HepG2 (cell line): Measurements from ENCODE around the gene SLC25A33. TPM values are rescaled to one million over a fixed set of nuclear protein-coding genes. Genes with fewer than 3 reads are reported as not detected.

ENCODE experiments used
- ETV5 ChIP-seq: IDR thresholded peaks from 2 replicates; pipeline ENCODE4 v1.6.1; 2018; ENCODE audit warnings: missing biosample characterization, missing genetic modification reagents, inconsistent platforms, borderline replicate concordance
- FOXA3 ChIP-seq: IDR thresholded peaks from 2 replicates; pipeline ENCODE4 v1.6.1; 2016; ENCODE audit warnings: missing genetic modification reagents, missing compliant biosample characterization
- FOXC1 ChIP-seq: sonication (generic); formaldehyde crosslinking; IDR thresholded peaks from 2 replicates; pipeline ENCODE4 v1.8.0; 2022; ENCODE audit warnings: mild to moderate bottlenecking, missing genetic modification reagents, borderline replicate concordance
- GABPB1 ChIP-seq: IDR thresholded peaks from 2 replicates; pipeline ENCODE4 v1.6.1; 2016; ENCODE audit warnings: mild to moderate bottlenecking, missing genetic modification reagents, moderate library complexity, missing compliant biosample characterization
- HDAC2 ChIP-seq: sonication (generic); formaldehyde crosslinking; IDR thresholded peaks from 2 replicates; pipeline ENCODE4 v1.4.0; 2020; ENCODE audit warnings: missing genetic modification reagents
- HNF4A ChIP-seq: sonication (generic); formaldehyde crosslinking; IDR thresholded peaks from 2 replicates; pipeline ENCODE4 v1.4.0; 2020; ENCODE audit warnings: missing genetic modification reagents
- IRX3 ChIP-seq: sonication (generic); formaldehyde crosslinking; IDR thresholded peaks from 2 replicates; pipeline ENCODE4 v1.8.1; 2023; ENCODE audit warnings: mild to moderate bottlenecking, low read depth, missing genetic modification reagents, borderline replicate concordance
- KIAA2018 ChIP-seq: sonication (generic); formaldehyde crosslinking; IDR thresholded peaks from 2 replicates; pipeline ENCODE4 v1.5.0; 2020; ENCODE audit warnings: mild to moderate bottlenecking, missing genetic modification reagents, borderline replicate concordance
- KLF13 ChIP-seq: sonication (generic); formaldehyde crosslinking; IDR thresholded peaks from 2 replicates; pipeline ENCODE4 v1.4.0; 2020; ENCODE audit warnings: mild to moderate bottlenecking, missing genetic modification reagents
- KMT2B ChIP-seq: IDR thresholded peaks from 2 replicates; pipeline ENCODE4 v1.6.1; 2016; ENCODE audit warnings: missing genetic modification reagents, missing compliant biosample characterization
- POLR2AphosphoS2 ChIP-seq: IDR thresholded peaks from 2 replicates; pipeline ENCODE4 v1.6.1; 2011; ENCODE audit warnings: low read depth, low read length, improper control_type of control experiment
- RFXAP ChIP-seq: sonication (generic); formaldehyde crosslinking; IDR thresholded peaks from 2 replicates; pipeline ENCODE4 v1.4.0; 2020; ENCODE audit warnings: missing genetic modification reagents, borderline replicate concordance
- RORA ChIP-seq: sonication (generic); formaldehyde crosslinking; IDR thresholded peaks from 2 replicates; pipeline ENCODE4 v1.5.0; 2020; ENCODE audit warnings: mild to moderate bottlenecking, missing genetic modification reagents, moderate library complexity
- SALL2 ChIP-seq: sonication (generic); formaldehyde crosslinking; IDR thresholded peaks from 2 replicates; pipeline ENCODE4 v1.8.1; 2023; ENCODE audit warnings: mild to moderate bottlenecking, missing genetic modification reagents, inconsistent platforms
- SAP130 ChIP-seq: IDR thresholded peaks from 2 replicates; pipeline ENCODE4 v1.6.1; 2016; ENCODE audit warnings: low read depth
- SATB2 ChIP-seq: sonication (generic); formaldehyde crosslinking; IDR thresholded peaks from 2 replicates; pipeline ENCODE4 v1.5.0; 2020; ENCODE audit warnings: missing genetic modification reagents
- ZBTB20 ChIP-seq: sonication (generic); formaldehyde crosslinking; IDR thresholded peaks from 2 replicates; pipeline ENCODE4 v1.8.1; 2023; ENCODE audit warnings: missing genetic modification reagents, low read depth, mild to moderate bottlenecking, borderline replicate concordance
- ZNF224 ChIP-seq: sonication (generic); formaldehyde crosslinking; IDR thresholded peaks from 2 replicates; pipeline ENCODE4 v1.5.0; 2020; ENCODE audit warnings: mild to moderate bottlenecking, missing genetic modification reagents
- ZNF747 ChIP-seq: sonication (generic); formaldehyde crosslinking; IDR thresholded peaks from 2 replicates; pipeline ENCODE4 v1.8.1; 2023; ENCODE audit warnings: missing genetic modification reagents, mild to moderate bottlenecking, borderline replicate concordance
- ZXDC ChIP-seq: sonication (generic); formaldehyde crosslinking; IDR thresholded peaks from 2 replicates; pipeline ENCODE4 v1.5.0; 2020; ENCODE audit warnings: mild to moderate bottlenecking, missing genetic modification reagents
- polyA plus RNA-seq, 8 experiments: library from polyadenylated mRNA; depleted of rRNA in 3 of 8; stranded (reverse) in 7 of 8; unstranded in 1 of 8; fragments of >200 nt; fragmentation: Illumina TruSeq in 4 of 8; extraction: Trizol in 4 of 8; gene quantifications; 2 replicates each; pipeline versions ENCODE4 v1.2.1 to v1.2.3, GENCODE V29; 2011 to 2016; ENCODE audit warnings: low read depth in 4 of 8, missing spikeins in 1 of 8, mixed read lengths in 1 of 8; ENCODE audit not compliant: insufficient read depth in 1 of 8
- total RNA-seq, 5 experiments: library from RNA; depleted of rRNA; stranded (reverse); fragments of >200 nt; fragmentation: Illumina TruSeq; extraction: Trizol; gene quantifications; 2 replicates each; pipeline ENCODE4 v1.2.3, GENCODE V29; 2016; ENCODE audit warnings: low read depth in 1 of 5

SLC25A33 gene
- total and polyA plus RNA-seq, 2 of the 13 experiments (the other 11 are each of a cell fraction or from before 2014, with no cell fraction given), result 15.4 to 50.3 TPM

GRCh38 chr1:9537863-9538668 lies 1.2 kb upstream of the SLC25A33 start (continued):
- TF ChIP-seq ZBTB20 (CRISPR knock-in tag) (peak; percentile 62; the same call in 1 of the 2 replicates), RFXAP (CRISPR knock-in tag) (no peak), KIAA2018 (CRISPR knock-in tag) (no peak), GABPB1 (peak; percentile 32; the same call in 1 of the 2 replicates), SAP130 (CRISPR knock-in tag) (peak; percentile 90), ZXDC (CRISPR knock-in tag) (no peak), ZNF747 (CRISPR knock-in tag) (peak; percentile 61; the same call in 1 of the 2 replicates), KLF13 (CRISPR knock-in tag) (no peak), IRX3 (CRISPR knock-in tag) (no peak), ZNF224 (CRISPR knock-in tag) (no peak), KMT2B (peak; percentile 47; the same call in 1 of the 2 replicates), ETV5 (CRISPR knock-in tag) (peak; percentile 92), SALL2 (CRISPR knock-in tag) (peak; percentile 79; the same call in 1 of the 2 replicates), SATB2 (CRISPR knock-in tag) (no peak; the same call in 1 of the 2 replicates), POLR2AphosphoS2 (no peak), RORA (CRISPR knock-in tag) (no peak), FOXA3 (CRISPR knock-in tag) (peak; percentile 96), HNF4A (peak; percentile 95), HDAC2 (CRISPR knock-in tag) (peak; percentile 96), FOXC1 (CRISPR knock-in tag) (no peak)
